Kidney (tissue), 14 donors: ENCODE data around the gene SDSL. TPM values are rescaled to one million over a fixed set of nuclear protein-coding genes. Genes with fewer than 3 reads are reported as not detected.

ENCODE experiments used
- DNase-seq, 5 donors: peaks; one replicate each; pipeline ENCODE4 v3.0.0-alpha.2; 2013 to 2020
- FAIRE-seq: peaks from 2 replicates; lab custom pipeline; 2012; peaks lifted over from hg19 to GRCh38; lab: Jason Lieb, UNC
- H3K27ac ChIP-seq, 2 donors: one replicate each; pipeline ENCODE4 v1.7.0; 2013; ENCODE audit warnings: low read depth in 2 of 2, low read length in 2 of 2, inconsistent platforms in 1 of 2
- H3K27me3 ChIP-seq: one replicate; pipeline ENCODE4 v1.7.1; 2013; ENCODE audit warnings: low read length, inconsistent platforms; ENCODE audit not compliant: control insufficient read depth, insufficient read depth
- H3K36me3 ChIP-seq, 3 donors: one replicate each; pipeline versions ENCODE4 v1.7.0 to v1.7.1; 2013; ENCODE audit warnings: low read length in 3 of 3, control low read depth in 1 of 3, inconsistent platforms in 1 of 3; ENCODE audit not compliant: insufficient read depth in 3 of 3, control insufficient read depth in 2 of 3
- H3K4me1 ChIP-seq, 3 donors: one replicate each; pipeline versions ENCODE4 v1.7.0 to v1.7.1; 2013; ENCODE audit warnings: low read length in 3 of 3, inconsistent platforms in 1 of 3, low read depth in 1 of 3; ENCODE audit not compliant: control insufficient read depth in 2 of 3, insufficient read depth in 2 of 3
- H3K4me3 ChIP-seq, 3 donors: one replicate each; pipeline versions ENCODE4 v1.7.0 to v1.8.1; 2013; ENCODE audit warnings: low read length in 3 of 3, control low read depth in 1 of 3, inconsistent platforms in 1 of 3
- H3K9ac ChIP-seq, 3 donors: one replicate each; pipeline versions ENCODE4 v1.7.0 to v1.7.1; 2013; ENCODE audit warnings: low read length in 3 of 3, control low read depth in 1 of 3, inconsistent platforms in 1 of 3
- H3K9me3 ChIP-seq, 3 donors: one replicate each; pipeline versions ENCODE4 v1.7.0 to v1.7.1; 2013; ENCODE audit warnings: low read length in 3 of 3, control low read depth in 1 of 3, inconsistent platforms in 1 of 3; ENCODE audit not compliant: control insufficient read depth in 2 of 3, insufficient read depth in 1 of 3
- intact Hi-C: fragments of 100-400 bp; cut with DNase I; formaldehyde crosslinking; loops from one replicate; pipeline ENCODE4 v1.11.1; 2022
- polyA plus RNA-seq: library from polyadenylated mRNA; stranded (reverse); fragments of 350-450 nt; fragmentation: Illumina TruSeq; extraction: RNeasy Lipid Tissue Mini Kit (QIAGEN cat#74804); gene quantifications from one replicate; pipeline ENCODE4 v1.2.3, GENCODE V29; 2014; ENCODE audit warnings: low read depth, low replicate concordance; ENCODE audit not compliant: insufficient read depth
- total RNA-seq: library from RNA; stranded (reverse); fragmentation: NEBNext Ultra II Directional; extraction: Animal tissue kit (Norgen Biotek cat#: 25700); gene quantifications from one replicate; pipeline ENCODE4 v1.2.1, GENCODE V29; 2021
- TF ChIP-seq, protein P1 (sequence below): IDR thresholded peaks from 3 replicates; pipeline ENCODE4 v1.5.1; 2012; ENCODE audit warnings: mild to moderate bottlenecking, moderate library complexity, borderline replicate concordance; ENCODE audit not compliant: insufficient read depth; ENCODE audit errors: extremely low read depth
- donor health status: control.
- donor health status: control.
- donor health status: control.
- donor health status: control.
- donor health status: control.
- donor health status: DM: yes; HTN: yes; CAD: no.
- donor health status: Normal renal cell carcinoma (clear cell type).

SDSL gene
- total and polyA plus RNA-seq, 2 donors from 2014 or later = 22.8 to 116 TPM

DNA sequence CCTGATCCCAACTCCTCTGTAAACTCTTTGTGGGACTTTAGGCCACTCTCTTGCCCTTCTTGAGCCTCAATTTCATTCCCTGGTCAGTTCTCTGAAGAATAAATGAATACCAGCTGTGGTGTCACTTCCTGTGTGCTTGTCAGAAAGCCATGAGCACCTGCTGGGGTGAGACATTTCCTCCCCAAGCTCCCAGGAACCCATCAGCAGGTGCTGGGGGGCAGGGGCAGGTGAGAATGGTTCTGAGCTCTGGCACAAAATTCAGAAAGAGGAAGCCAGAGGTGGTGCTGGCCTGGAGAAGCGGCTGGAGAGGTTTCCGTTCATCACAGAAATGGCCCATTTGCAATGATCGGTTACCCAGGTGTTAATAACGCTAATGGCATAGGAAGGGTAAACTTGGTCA, 34.6 kb downstream of the SDSL start:
- Histone ChIP-seq H3K4me1 (no peaks in the 10 kb centered on the region), H3K9me3 (no peaks in the 10 kb centered on the region), H3K9ac (no peak overlapping the region), H3K27me3 (peaks cover 5% of the 10 kb centered on the region), H3K27ac (no peak overlapping the region), H3K36me3 (no peaks in the 10 kb centered on the region), H3K4me3 (no peak overlapping the region)
- no peak for FAIRE-seq
- no peak for DNase-seq
- intact Hi-C loops = no loop called here
- TF ChIP-seq, protein P1, sequence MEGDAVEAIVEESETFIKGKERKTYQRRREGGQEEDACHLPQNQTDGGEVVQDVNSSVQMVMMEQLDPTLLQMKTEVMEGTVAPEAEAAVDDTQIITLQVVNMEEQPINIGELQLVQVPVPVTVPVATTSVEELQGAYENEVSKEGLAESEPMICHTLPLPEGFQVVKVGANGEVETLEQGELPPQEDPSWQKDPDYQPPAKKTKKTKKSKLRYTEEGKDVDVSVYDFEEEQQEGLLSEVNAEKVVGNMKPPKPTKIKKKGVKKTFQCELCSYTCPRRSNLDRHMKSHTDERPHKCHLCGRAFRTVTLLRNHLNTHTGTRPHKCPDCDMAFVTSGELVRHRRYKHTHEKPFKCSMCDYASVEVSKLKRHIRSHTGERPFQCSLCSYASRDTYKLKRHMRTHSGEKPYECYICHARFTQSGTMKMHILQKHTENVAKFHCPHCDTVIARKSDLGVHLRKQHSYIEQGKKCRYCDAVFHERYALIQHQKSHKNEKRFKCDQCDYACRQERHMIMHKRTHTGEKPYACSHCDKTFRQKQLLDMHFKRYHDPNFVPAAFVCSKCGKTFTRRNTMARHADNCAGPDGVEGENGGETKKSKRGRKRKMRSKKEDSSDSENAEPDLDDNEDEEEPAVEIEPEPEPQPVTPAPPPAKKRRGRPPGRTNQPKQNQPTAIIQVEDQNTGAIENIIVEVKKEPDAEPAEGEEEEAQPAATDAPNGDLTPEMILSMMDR = no peak

DNA sequence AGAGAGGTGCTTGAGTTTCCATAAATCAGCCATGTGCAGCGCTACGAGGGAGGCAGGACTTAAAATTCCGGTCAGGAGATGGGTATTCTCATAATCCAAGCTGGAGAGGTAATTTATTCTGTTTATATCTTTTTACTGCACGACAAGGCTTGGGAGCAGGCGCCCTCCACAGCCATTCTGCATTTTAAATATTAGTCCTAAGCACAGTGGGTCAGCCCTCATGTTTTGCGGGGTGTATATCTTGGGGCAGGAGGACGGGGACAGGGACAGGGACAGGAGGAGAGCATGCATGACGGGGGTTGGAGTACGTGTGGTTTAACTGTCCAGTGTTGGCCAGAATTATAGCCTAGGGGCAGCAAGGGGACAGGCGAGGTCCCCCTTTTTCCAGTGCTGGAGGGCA, 35.0 kb downstream of the SDSL start:
- intact Hi-C loops = no loop called here
- Histone ChIP-seq H3K27me3 (peaks cover 5% of the 10 kb centered on the region), H3K27ac (no peak overlapping the region), H3K9ac (no peak overlapping the region), H3K4me3 (no peak overlapping the region), H3K36me3 (no peaks in the 10 kb centered on the region), H3K4me1 (no peaks in the 10 kb centered on the region), H3K9me3 (no peaks in the 10 kb centered on the region)
- DNase-seq = no peak
- FAIRE-seq = no peak
- TF ChIP-seq, protein P1 = no peak

DNA sequence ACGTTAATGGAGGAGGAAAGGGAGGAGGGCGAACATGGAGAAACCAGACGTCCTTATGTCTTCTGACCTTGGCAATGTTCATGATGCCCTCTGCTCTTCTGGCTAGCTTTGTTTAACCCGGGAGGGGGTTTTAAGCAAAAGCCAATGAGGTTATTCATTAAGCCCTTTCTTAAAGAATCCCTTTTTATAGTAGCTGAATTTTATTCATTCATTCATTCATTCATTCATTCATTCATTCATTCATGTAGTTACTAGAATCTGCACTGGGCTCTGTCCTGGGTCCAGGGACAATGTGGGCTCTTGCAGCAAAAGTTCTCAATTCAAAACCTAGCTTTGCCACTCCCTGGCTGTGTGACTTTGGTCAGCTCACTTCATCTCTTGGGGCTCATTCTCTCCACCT, 35.5 kb downstream of the SDSL start:
- DNase-seq (no peak), FAIRE-seq (no peak)
- H3K27ac ChIP-seq = no peak overlapping the region
- H3K9me3 ChIP-seq = no peaks in the 10 kb centered on the region
- H3K27me3 ChIP-seq = peaks cover 8% of the 10 kb centered on the region
- no peak overlapping the region for H3K9ac ChIP-seq
- TF ChIP-seq, protein P1 = no peak
- no peaks in the 10 kb centered on the region for H3K36me3 ChIP-seq
- no peak overlapping the region for H3K4me3 ChIP-seq
- intact Hi-C loops = no loop called here
- H3K4me1 ChIP-seq = no peaks in the 10 kb centered on the region

DNA sequence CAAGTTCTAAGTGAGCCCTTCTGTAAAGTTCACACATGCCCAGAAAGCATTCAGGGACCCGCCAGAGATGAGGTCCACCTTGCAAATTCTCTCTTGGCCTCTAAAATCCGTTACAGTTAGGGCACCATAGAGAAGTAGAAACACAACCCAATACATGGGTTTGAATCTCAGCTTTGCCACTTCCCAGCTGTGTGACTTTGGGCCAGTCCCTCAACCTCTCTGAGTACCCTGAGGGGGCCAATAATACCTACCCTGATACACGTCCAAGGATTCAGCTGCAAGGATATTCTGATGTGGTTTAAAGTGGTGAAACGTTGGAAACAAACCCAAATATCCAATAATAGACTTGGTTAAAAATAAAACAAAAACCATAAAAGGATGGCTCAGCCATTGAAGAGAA, 37.8 kb downstream of the SDSL start:
- DNase-seq (no peak), FAIRE-seq (no peak)
- no peaks in the 10 kb centered on the region for H3K9me3 ChIP-seq
- TF ChIP-seq, protein P1 = no peak
- intact Hi-C loops = loop anchor here (10.0 kb wide), 1 partner anchor 455 kb away; no protein-coding TSS in a partner anchor
- H3K9ac ChIP-seq = no peak overlapping the region
- H3K36me3 ChIP-seq = no peaks in the 10 kb centered on the region
- peaks cover 19% of the 10 kb centered on the region for H3K27me3 ChIP-seq
- no peak overlapping the region for H3K27ac ChIP-seq
- no peak overlapping the region for H3K4me3 ChIP-seq
- peaks cover 0 to 5% (median 0%) of the 10 kb centered on the region in 3 donors for H3K4me1 ChIP-seq
